HG02588 (cell line): ENCODE results near the gene MRPL10.

Experiments used
- ATAC-seq: cut with Tn5 transposase; IDR thresholded peaks from one replicate; pipeline ENCODE4 v1.9.1; 2021; ENCODE audit warnings: mild to moderate bottlenecking, moderate library complexity; ENCODE audit not compliant: unreplicated experiment

The MRPL10 gene

GRCh38 chr17:47816111-47816735, 15.1 kb downstream of the MRPL10 start:
- ATAC-seq, result no peak

GRCh38 chr17:47815106-47815918, 16.0 kb downstream of the MRPL10 start:
- no peak for ATAC-seq

- no peak for ATAC-seq
Observed at GRCh38 chr17:47813512-47814031, 17.8 kb downstream of the MRPL10 start.

- ATAC-seq, result no peak
Observed at GRCh38 chr17:47813077-47813476, 18.3 kb downstream of the MRPL10 start.

GRCh38 chr17:47812146-47812920, 19.0 kb downstream of the MRPL10 start:
- ATAC-seq, result no peak

DNA sequence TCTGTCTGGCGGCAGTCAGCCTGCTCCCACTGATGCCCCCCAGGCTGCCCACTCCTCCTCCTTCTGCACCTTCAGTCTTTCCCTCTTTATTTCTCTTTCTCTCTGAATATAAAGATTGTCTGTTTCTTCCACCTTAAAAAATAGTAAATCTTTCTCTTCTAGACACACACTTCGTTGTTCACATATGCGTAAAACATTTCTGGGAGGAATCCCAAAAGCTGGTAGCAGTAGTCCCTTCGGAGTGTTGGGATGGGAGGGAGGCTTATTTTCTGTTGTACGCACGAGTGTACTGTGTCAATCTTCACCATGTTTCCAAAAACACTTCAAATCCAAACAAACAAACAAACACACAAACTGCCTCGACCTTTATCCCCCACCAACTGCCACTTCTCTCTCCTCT, 19.6 kb downstream of the MRPL10 start:
- no peak for ATAC-seq

DNA sequence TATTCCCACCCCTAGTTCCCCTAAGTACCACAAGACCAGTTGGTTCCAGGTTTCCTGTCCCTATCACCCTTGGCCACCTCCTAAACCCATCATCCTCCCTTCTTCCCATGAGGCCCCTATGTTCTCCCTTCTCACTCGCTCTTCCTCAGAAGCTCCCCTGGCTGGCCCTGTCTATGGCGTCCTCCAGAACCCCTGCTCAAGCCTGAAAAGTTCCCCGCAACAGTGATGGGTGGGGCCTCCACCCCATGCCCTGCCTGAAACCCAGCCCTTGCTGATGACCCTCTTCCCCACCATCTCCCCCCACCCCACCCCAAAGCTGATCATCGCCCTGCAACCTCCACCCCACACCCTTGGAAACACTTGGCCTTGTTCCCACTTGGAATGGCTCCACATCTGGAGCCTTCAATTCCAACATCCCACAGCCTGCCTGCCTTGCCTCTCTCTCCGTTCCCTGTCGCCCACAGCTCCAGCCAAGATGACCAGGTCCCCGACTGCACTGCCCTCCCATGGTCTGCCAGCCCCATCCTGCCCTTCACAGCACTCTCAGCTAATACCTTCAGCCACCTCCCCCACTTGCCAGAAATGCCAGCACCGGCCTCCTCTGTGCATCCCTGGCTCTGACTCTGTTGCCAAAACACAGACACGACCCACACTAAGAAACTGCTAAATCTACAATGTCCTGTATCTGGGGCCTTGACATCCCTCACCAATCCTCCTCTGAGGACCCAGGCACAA, 20.3 kb downstream of the MRPL10 start:
- no peak for ATAC-seq

- ATAC-seq, result no peak
Observed at GRCh38 chr17:47810200-47810821, 21.0 kb downstream of the MRPL10 start.

DNA sequence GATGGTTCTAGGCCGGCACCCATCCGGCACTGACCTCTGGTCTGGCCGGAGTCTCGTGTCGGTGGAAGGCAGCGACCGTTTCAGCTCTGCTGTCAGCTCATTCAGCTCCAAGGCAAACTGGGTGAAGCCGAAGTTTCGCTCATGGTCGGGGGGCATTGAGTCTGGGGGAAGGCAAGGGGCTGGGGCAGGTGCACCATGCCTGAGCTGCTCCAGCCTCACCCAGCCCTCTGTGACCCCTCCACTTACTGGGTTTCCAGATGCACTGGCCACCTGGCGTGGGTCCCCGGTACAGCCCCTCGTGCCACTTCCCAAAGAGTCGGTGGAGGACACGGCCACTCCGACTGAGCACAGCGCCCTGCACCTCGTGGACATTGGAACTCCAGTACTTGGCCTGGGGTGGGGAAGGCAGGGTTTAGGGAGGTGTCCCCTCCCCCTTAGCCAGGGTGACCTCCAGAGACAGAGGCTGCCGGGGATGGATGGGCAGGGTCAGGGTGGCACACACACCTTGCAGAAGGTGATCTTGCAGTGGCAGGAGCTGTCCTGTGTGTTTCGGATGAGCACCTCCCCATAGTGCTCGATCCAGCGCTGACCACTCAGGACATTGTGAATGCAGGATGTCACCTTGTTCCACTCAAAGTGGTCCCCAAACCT, 22.4 kb downstream of the MRPL10 start:
- ATAC-seq, result no peak

DNA sequence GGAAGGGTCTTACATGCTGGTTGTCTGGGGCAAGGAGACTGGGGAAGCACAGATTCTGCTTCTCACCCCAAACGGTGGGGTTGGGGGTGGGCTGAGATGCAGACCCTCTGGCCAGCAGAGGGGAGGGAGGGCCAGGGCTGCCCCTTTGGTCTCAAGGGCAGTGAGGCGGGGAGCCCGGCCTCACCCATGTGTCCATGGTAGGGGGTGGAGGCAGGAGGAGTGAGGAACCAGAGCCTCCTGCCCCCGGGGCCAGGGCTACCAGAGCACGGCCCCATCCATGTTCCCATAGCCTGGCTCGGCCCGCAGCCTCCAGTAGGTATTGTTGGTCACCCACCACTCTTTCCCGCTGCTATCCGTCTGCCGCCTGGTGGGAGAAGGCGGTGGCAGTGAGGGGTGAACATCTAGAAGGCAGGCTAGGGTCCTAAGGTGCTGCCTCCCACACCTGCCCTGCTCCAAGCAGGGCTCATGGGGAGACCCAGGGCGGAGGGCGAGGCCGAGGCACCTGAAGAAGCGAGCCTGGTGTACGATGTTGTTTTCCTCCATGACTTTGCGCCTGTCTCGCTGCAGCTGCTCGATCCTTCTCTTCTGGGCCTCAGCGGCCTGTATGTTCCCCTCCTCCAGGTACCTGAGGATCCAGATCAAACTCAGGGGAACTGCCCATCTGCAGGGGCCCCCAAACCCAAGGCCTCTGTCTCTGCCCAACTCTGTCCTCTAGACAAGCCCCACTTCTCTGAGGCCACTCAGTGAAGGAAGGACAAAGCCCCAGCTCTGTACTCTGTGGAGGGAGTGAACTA, 23.1 kb downstream of the MRPL10 start:
- ATAC-seq, result no peak

GRCh38 chr17:47807421-47807820, 23.9 kb downstream of the MRPL10 start:
- ATAC-seq, result no peak

GRCh38 chr17:47806913-47807255, 24.5 kb downstream of the MRPL10 start:
- ATAC-seq, result no peak

DNA sequence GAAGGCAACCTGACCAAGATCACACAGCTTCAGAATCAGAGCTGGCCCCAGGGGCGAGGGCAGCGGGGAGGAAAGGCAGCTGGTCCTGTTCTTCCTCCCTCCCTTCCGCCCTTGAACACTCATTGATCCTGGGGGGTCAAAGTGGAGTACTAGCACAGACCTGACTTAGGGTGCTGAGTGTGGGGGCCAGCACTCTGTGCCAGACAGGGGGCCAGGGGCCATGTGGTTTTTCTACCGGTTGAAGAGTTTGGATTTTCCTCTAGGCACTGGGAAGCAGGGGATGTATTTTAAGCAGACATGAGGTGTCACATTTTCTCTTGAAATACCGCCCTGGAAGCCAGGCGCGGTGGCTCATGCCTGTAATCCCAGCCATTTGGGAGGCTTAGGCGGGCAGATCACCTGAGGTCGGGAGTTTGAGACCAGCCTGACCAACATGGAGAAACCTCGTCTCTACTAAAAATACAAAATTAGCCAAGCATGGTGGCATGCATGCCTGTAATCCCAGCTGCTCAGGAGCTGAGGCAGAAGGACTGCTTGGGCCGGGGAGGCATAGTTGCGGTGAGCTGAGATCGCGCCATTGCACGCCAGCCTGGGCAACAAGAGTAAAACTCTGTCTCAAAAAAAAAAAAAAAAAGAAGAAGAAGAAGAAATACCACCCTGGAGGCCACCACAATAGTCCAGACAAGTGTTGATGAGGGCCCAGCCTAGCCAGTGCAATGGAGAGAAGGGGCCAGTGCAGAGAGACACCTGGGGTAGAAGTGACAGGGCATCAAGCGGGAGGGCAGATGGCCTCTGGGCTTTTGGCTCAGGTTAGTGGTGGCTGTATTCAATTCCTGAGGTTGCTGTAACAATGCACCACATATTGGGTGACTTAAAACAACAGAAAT, 25.1 kb downstream of the MRPL10 start:
- no peak for ATAC-seq

DNA sequence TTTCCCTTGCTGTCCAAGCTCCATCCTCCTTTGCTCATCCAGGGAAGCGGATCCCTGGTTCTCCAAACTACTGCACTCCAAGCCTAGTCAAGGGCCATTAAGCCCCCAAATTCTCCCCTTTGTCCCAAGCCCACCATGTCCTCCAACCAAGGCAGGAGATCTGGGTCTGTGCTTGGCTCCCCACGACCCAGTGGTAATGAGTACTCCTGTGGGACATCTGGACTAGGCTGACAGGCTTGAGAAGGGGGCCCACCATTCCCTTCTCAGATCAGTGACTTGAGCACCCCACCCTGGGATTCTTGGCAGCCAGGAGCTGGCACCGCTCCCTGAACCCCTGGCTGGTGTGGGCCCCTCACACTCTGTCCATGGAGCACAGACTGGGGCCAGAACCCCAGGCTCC, 26.9 kb downstream of the MRPL10 start:
- ATAC-seq, result no peak

GRCh38 chr17:47803751-47804150, 27.6 kb downstream of the MRPL10 start:
- no peak for ATAC-seq

GRCh38 chr17:47803201-47803600, 28.1 kb downstream of the MRPL10 start:
- ATAC-seq, result no peak

GRCh38 chr17:47802341-47803022, 28.9 kb downstream of the MRPL10 start:
- no peak for ATAC-seq

DNA sequence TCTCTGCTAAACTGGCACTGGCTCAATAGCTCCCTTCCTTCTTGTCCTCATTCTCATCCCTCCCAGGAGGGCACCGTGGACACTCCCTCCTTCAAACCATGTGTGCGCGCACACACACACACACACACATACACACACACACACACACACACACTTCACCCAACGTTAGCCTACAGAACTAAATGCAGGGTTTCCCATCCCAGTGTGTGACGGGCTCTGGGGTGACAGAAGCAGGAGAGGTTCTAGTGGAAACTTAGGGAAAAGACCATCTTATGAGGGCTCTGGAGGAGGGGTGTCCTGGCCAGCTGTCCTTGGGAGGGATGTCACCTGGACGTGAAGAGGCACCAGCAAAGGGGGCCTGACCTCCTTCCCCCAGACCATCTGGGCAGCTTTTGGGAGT, 29.4 kb downstream of the MRPL10 start:
- no peak for ATAC-seq
